ENCODE results near the gene PLEKHN1.

DNA sequence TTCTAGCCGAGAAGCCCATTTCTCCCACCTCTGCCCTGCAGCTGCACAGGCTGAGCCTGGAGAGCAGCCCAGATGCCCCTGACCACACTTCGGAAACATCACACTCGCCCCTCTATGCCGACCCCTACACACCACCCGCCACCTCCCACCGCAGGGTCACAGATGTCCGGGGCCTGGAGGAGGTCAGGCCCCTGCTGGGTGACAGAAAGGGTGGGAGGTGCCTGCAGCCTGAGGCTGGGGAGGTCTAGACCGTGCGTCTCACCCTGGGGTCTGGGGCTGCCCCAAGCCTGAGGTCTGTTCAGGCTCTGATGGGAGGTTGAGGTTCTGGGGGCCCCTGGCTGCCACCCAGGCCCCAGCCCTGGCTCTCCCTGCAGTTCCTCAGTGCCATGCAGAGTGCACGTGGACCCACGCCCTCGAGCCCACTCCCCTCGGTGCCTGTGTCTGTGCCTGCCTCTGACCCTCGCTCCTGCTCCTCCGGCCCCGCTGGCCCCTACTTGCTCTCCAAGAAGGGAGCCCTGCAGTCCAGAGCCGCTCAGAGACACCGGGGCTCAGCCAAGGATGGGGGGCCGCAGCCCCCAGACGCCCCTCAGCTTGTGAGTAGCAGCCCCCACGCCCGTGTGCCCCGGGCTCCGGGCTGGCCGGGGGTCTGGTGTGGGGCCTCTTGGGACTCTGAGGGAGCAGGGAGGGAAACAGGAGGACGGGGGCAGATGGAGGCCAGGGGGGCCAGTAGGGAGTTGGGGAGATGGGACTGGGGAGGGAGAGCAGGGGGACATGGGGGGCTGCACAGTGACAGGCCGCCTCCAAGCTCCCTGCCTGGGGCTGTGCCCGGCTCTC is 7.4 kb downstream of the PLEKHN1 start:
- TF ChIP-seq, protein P1, sequence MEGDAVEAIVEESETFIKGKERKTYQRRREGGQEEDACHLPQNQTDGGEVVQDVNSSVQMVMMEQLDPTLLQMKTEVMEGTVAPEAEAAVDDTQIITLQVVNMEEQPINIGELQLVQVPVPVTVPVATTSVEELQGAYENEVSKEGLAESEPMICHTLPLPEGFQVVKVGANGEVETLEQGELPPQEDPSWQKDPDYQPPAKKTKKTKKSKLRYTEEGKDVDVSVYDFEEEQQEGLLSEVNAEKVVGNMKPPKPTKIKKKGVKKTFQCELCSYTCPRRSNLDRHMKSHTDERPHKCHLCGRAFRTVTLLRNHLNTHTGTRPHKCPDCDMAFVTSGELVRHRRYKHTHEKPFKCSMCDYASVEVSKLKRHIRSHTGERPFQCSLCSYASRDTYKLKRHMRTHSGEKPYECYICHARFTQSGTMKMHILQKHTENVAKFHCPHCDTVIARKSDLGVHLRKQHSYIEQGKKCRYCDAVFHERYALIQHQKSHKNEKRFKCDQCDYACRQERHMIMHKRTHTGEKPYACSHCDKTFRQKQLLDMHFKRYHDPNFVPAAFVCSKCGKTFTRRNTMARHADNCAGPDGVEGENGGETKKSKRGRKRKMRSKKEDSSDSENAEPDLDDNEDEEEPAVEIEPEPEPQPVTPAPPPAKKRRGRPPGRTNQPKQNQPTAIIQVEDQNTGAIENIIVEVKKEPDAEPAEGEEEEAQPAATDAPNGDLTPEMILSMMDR (conservative IDR thresholded peaks at IDR 0.05): no peak
- no peak for TF ChIP-seq ZFX (IDR thresholded peaks at IDR 0.05)

Measured in C4-2B (cell line).